SK-N-SH (cell line): ENCODE results near the gene STX5.

ENCODE experiments used
- ELF1 ChIP-seq: IDR thresholded peaks from 2 replicates; pipeline ENCODE4 v1.4.0; 2012
- GABPA ChIP-seq: IDR thresholded peaks from 2 replicates; pipeline ENCODE4 v1.4.0; 2012; ENCODE audit warnings: low read depth, mild to moderate bottlenecking
- POLR2AphosphoS5 ChIP-seq: IDR thresholded peaks from 2 replicates; pipeline ENCODE4 v1.6.1; 2012; ENCODE audit warnings: low read depth, low read length
- RCOR1 ChIP-seq: fragments of 150-350 bp; IDR thresholded peaks from 2 replicates; pipeline ENCODE4 v1.6.1; 2017; ENCODE audit warnings: antibody characterized with exemption, low read length
- RFX5 ChIP-seq: IDR thresholded peaks from 2 replicates; pipeline ENCODE4 v1.6.1; 2012; ENCODE audit warnings: mild to moderate bottlenecking, improper control_type of control experiment, low read length
- SIN3A ChIP-seq: IDR thresholded peaks from 2 replicates; pipeline ENCODE4 v1.6.1; 2012; ENCODE audit warnings: low read depth, mild to moderate bottlenecking, low read length, moderate library complexity, borderline replicate concordance
- TAF1 ChIP-seq: IDR thresholded peaks from 2 replicates; pipeline ENCODE4 v1.6.1; 2012; ENCODE audit warnings: low read depth, mild to moderate bottlenecking, low read length, moderate library complexity, borderline replicate concordance
- TF ChIP-seq, protein P1 (sequence below): IDR thresholded peaks from 2 replicates; pipeline ENCODE4 v1.6.1; 2012; ENCODE audit warnings: mild to moderate bottlenecking, low read depth, low read length, moderate library complexity
- TF ChIP-seq, protein P2 (sequence below): fragments of 200-600 bp; sonication (generic); IDR thresholded peaks from 2 replicates; pipeline ENCODE4 v1.6.1; 2017; ENCODE audit warnings: antibody characterized with exemption, mild to moderate bottlenecking, moderate library complexity
- TF ChIP-seq, protein P3 (sequence below): fragments of 150-350 bp; IDR thresholded peaks from 2 replicates; pipeline ENCODE4 v1.6.1; 2017; ENCODE audit warnings: antibody characterized with exemption, low read length, low read depth, borderline replicate concordance
- TF ChIP-seq, protein P4 (sequence below): fragments of 150-350 bp; IDR thresholded peaks from 2 replicates; pipeline ENCODE4 v1.6.1; 2016; ENCODE audit warnings: mild to moderate bottlenecking, low read depth, low read length

DNA sequence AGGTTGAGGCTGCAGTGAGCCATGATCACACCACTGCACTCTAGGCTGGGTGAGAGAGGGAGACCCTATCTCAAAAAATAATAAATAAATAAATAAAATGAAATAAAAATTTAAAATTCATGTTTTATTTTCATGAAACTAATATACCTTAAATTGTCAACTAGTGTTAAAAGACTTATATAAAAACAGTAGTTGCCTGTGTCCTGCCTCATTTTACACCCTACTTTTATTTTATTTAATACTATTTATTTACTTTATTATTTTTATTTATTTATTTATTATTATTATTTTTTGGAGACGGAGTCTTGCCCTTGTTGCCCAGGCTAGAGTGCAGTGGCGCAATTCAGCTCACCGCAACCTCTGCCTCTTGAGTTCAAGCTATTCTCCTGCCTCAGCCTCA, 12.3 kb upstream of the STX5 start:
- no peak for TF ChIP-seq TAF1
- TF ChIP-seq GABPA, result no peak
- TF ChIP-seq, protein P1, sequence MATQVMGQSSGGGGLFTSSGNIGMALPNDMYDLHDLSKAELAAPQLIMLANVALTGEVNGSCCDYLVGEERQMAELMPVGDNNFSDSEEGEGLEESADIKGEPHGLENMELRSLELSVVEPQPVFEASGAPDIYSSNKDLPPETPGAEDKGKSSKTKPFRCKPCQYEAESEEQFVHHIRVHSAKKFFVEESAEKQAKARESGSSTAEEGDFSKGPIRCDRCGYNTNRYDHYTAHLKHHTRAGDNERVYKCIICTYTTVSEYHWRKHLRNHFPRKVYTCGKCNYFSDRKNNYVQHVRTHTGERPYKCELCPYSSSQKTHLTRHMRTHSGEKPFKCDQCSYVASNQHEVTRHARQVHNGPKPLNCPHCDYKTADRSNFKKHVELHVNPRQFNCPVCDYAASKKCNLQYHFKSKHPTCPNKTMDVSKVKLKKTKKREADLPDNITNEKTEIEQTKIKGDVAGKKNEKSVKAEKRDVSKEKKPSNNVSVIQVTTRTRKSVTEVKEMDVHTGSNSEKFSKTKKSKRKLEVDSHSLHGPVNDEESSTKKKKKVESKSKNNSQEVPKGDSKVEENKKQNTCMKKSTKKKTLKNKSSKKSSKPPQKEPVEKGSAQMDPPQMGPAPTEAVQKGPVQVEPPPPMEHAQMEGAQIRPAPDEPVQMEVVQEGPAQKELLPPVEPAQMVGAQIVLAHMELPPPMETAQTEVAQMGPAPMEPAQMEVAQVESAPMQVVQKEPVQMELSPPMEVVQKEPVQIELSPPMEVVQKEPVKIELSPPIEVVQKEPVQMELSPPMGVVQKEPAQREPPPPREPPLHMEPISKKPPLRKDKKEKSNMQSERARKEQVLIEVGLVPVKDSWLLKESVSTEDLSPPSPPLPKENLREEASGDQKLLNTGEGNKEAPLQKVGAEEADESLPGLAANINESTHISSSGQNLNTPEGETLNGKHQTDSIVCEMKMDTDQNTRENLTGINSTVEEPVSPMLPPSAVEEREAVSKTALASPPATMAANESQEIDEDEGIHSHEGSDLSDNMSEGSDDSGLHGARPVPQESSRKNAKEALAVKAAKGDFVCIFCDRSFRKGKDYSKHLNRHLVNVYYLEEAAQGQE, result no peak
- TF ChIP-seq, protein P2, sequence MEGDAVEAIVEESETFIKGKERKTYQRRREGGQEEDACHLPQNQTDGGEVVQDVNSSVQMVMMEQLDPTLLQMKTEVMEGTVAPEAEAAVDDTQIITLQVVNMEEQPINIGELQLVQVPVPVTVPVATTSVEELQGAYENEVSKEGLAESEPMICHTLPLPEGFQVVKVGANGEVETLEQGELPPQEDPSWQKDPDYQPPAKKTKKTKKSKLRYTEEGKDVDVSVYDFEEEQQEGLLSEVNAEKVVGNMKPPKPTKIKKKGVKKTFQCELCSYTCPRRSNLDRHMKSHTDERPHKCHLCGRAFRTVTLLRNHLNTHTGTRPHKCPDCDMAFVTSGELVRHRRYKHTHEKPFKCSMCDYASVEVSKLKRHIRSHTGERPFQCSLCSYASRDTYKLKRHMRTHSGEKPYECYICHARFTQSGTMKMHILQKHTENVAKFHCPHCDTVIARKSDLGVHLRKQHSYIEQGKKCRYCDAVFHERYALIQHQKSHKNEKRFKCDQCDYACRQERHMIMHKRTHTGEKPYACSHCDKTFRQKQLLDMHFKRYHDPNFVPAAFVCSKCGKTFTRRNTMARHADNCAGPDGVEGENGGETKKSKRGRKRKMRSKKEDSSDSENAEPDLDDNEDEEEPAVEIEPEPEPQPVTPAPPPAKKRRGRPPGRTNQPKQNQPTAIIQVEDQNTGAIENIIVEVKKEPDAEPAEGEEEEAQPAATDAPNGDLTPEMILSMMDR, result no peak
- no peak for TF ChIP-seq ELF1
- TF ChIP-seq RFX5, result no peak
- TF ChIP-seq, protein P3, sequence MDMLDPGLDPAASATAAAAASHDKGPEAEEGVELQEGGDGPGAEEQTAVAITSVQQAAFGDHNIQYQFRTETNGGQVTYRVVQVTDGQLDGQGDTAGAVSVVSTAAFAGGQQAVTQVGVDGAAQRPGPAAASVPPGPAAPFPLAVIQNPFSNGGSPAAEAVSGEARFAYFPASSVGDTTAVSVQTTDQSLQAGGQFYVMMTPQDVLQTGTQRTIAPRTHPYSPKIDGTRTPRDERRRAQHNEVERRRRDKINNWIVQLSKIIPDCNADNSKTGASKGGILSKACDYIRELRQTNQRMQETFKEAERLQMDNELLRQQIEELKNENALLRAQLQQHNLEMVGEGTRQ, result no peak
- no peak for TF ChIP-seq SIN3A
- no peak for TF ChIP-seq POLR2AphosphoS5
- no peak for TF ChIP-seq RCOR1
- TF ChIP-seq, protein P4, sequence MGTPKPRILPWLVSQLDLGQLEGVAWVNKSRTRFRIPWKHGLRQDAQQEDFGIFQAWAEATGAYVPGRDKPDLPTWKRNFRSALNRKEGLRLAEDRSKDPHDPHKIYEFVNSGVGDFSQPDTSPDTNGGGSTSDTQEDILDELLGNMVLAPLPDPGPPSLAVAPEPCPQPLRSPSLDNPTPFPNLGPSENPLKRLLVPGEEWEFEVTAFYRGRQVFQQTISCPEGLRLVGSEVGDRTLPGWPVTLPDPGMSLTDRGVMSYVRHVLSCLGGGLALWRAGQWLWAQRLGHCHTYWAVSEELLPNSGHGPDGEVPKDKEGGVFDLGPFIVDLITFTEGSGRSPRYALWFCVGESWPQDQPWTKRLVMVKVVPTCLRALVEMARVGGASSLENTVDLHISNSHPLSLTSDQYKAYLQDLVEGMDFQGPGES, result no peak
